ENCODE data around the gene UQCRC1. TPM values are rescaled to one million over a fixed set of nuclear protein-coding genes. Genes with fewer than 3 reads are reported as not detected.

The UQCRC1 gene
- total RNA-seq, 1 experiment from 2014 or later, result 227 TPM

GRCh38 chr3:48655063-48655462 lies 45.6 kb upstream of the UQCRC1 start:
- in situ Hi-C loops (cut with HindIII; ENCODE audit: low pct_unique_long_range_greater_than_20kb, low sequenced_read_pairs), result no loop called here
- Histone ChIP-seq H3K4me3 (ENCODE audit: low read depth in 2 of 2, low read length in 2 of 2) (no peak overlapping the region), H3K36me3 (ENCODE audit: control insufficient read depth, insufficient read depth, low read length) (no peaks in the 10 kb centered on the region), H3K4me1 (ENCODE audit: control insufficient read depth, insufficient read depth, low read length) (no peaks in the 10 kb centered on the region), H3K9me3 (ENCODE audit: control insufficient read depth, insufficient read depth, low read depth, low read length) (no peaks in the 10 kb centered on the region), H3K27ac (ENCODE audit: low read length) (no peak overlapping the region), H3K27me3 (ENCODE audit: control insufficient read depth, insufficient read depth, low read length) (no peaks in the 10 kb centered on the region)
- ChIA-PET CTCF (no interaction called here), POLR2A (no interaction called here)
- no peak for ATAC-seq
- BruUV-seq (replicated peaks), result no TSS peak
- DNase-seq (ENCODE audit: low read depth, low spot score), result no peak
- TF ChIP-seq REST (IDR thresholded peaks at IDR 0.05; ENCODE audit: insufficient read depth in 1 of 2, low read depth in 2 of 2, low read length in 1 of 2), result no peak
- intact Hi-C loops (cut with micrococcal nuclease; ENCODE audit: unreplicated experiment), result no loop called here

DNA sequence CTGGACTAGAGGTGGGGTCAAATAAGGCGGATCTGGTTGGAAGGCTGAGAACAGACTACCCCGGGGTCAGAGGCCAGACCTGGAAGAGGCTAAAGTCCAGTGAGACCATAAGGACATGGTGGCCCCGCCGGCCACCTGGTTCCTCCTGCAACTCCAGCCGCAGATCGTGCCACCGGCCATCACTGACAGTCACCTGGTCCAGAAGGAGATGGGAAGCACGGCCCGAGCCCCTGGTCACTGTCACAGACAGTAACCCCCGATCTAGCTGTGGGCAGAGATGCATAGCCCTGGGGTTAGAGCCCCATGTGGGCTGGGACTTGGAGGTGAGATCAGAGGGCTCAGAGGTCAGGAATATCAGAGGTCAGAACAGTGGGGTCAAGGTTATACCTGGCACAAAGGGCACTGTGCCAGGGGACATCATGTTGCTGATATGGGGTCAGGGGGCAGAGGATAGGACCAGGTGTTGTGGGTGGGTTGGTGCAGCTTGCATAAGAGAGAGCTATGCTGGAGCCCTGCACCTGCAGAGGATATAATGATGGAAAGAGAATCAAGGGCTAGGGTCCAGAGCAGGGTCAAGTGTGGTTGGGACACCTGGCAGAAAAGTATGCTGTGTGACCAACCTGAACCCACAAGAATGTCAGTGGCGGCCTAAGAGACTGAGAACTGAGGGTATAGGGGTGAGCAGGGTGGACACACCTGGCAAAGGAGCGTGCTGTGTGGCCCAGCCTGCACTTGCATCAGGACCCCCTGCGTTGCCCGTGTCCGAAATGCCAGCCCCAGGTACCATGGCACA lies 43.7 kb upstream of the UQCRC1 start:
- TF ChIP-seq REST (IDR thresholded peaks at IDR 0.05; ENCODE audit: insufficient read depth in 1 of 2, low read depth in 2 of 2, low read length in 1 of 2) (no peak), POLR2AphosphoS5 (IDR thresholded peaks at IDR 0.05; ENCODE audit: low read depth, low read length) (no peak), CTCF (IDR thresholded peaks at IDR 0.05) (no peak), SIN3A (IDR thresholded peaks at IDR 0.05; ENCODE audit: borderline replicate concordance, insufficient read depth, low read depth, low read length) (no peak), TCF7L2 (IDR thresholded peaks at IDR 0.05; ENCODE audit: low read depth, low read length) (no peak)
- no peaks in the 10 kb centered on the region for H3K36me3 ChIP-seq (ENCODE audit: control insufficient read depth, insufficient read depth, low read length)
- POLR2A ChIA-PET, result no interaction called here

More for the DNA sequence above, 43.7 kb upstream of the UQCRC1 start:
- Histone ChIP-seq H3K4me1 (ENCODE audit: control insufficient read depth, insufficient read depth, low read length) (no peaks in the 10 kb centered on the region), H3K4me3 (ENCODE audit: low read depth in 2 of 2, low read length in 2 of 2) (no peak overlapping the region), H3K27me3 (ENCODE audit: control insufficient read depth, insufficient read depth, low read length) (no peaks in the 10 kb centered on the region), H3K9me3 (ENCODE audit: control insufficient read depth, insufficient read depth, low read depth, low read length) (no peaks in the 10 kb centered on the region), H3K27ac (ENCODE audit: low read length) (no peak overlapping the region)
- ATAC-seq (no peak), DNase-seq (ENCODE audit: low read depth, low spot score) (no peak)
- intact Hi-C loops (cut with micrococcal nuclease; ENCODE audit: unreplicated experiment), result no loop called here
- CTCF ChIA-PET, result interaction anchor here (0.5 kb wide), 1 partner anchor 47 kb away, joined by 4 read pairs; no protein-coding TSS in a partner anchor
- in situ Hi-C loops (cut with HindIII; ENCODE audit: low pct_unique_long_range_greater_than_20kb, low sequenced_read_pairs), result no loop called here
- no TSS peak for BruUV-seq (replicated peaks)
